Natural killer cell treated with Interleukin-12 subunit alpha and Interleukin-12 subunit beta and Interleukin-15 and Interleukin-18, amount 100 ng/mL, for 72 hours (primary cell): ENCODE measurements around the gene AK2. TPM values are rescaled to one million over a fixed set of nuclear protein-coding genes. Genes with fewer than 3 reads are reported as not detected.

ENCODE experiments used
- ATAC-seq, 2 donors: fragments of 150-1000 bp; cut with Tn5 transposase in 1 of 2; sonication (Bioruptor Pico), chemical (Tn5 transposase) in 1 of 2; 2 replicates each; pipeline ENCODE4 v1.10.0; 2021
- DNase-seq: peaks from one replicate; pipeline ENCODE4 v3.0.0; 2022; ENCODE audit warnings: low spot score
- H3K27ac Mint-ChIP-seq, 2 donors: 1 replicate in 1 of 2; 2 replicates in 1 of 2; pipeline ENCODE4 v1.8.0; 2022; ENCODE audit warnings: mixed read lengths in 2 of 2, mild to moderate bottlenecking in 1 of 2, moderate library complexity in 1 of 2
- H3K27me3 Mint-ChIP-seq, 2 donors: 1 replicate in 1 of 2; 2 replicates in 1 of 2; pipeline ENCODE4 v1.8.0; 2022; ENCODE audit warnings: mixed read lengths in 2 of 2
- H3K36me3 Mint-ChIP-seq: one replicate; pipeline ENCODE4 v1.8.0; 2022; ENCODE audit warnings: mixed read lengths
- H3K4me1 Mint-ChIP-seq, 2 donors: 1 replicate in 1 of 2; 2 replicates in 1 of 2; pipeline ENCODE4 v1.8.0; 2022; ENCODE audit warnings: low read depth in 2 of 2, mixed read lengths in 2 of 2, mild to moderate bottlenecking in 1 of 2
- H3K4me3 Mint-ChIP-seq: one replicate; pipeline ENCODE4 v1.8.0; 2022; ENCODE audit warnings: mixed read lengths
- H3K9me3 Mint-ChIP-seq: 2 replicates; pipeline ENCODE4 v1.8.0; 2022; ENCODE audit warnings: mixed read lengths
- total RNA-seq, 2 donors: library from RNA; stranded (reverse); gene quantifications; one replicate each; pipeline ENCODE4 v1.2.3, GENCODE V29; 2022

Gene AK2
- total RNA-seq, 2 donors from 2014 or later: 379 to 475 TPM

DNA sequence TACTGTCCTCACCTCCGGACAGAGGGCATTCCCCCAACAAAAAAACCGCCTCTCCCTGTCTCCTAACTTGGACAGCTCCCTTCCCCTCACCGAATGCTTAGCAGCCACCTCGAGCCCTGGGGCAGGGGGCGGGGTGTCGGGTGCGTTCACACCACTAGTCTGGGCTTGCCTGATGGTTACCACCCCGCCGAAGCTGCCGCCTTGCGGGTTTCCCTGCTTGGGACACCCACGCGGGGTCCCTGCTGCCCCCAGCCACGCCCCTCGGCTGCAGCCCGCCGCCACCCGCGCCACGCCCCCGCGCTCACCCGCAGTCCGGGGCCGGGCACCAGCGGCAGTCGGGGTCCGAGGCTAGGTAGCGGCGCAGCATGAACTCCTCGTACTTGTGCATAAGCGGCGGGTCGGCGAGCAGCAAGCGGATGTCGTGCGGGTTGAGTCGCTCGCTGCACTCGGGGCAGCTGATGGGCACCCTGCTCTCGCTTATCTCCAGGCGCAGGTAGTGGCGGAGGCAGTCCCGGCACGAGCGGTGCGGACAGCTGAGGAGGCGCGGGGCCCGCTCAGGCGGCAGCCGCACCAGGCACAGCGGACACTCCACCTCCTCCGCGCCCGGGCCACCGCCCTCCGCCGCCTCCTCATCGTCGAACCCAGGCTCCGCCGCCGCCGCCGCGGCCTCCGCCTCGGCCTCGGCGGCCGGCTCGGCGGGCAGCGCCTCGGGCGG lies 72.8 kb downstream of the AK2 start:
- DNase-seq (peak; percentile 92), ATAC-seq (peak; percentile 60 to 70)
- Mint-ChIP-seq H3K27me3 (peaks cover 0 to 4% of the 10 kb centered on the region in 2 donors), H3K27ac (peak overlapping the region; percentile 70 to 95), H3K9me3 (peaks cover 3% of the 10 kb centered on the region), H3K36me3 (peaks cover 8% of the 10 kb centered on the region), H3K4me3 (peak overlapping the region; percentile 92), H3K4me1 (peaks cover 46 to 48% of the 10 kb centered on the region in 2 donors)

DNA sequence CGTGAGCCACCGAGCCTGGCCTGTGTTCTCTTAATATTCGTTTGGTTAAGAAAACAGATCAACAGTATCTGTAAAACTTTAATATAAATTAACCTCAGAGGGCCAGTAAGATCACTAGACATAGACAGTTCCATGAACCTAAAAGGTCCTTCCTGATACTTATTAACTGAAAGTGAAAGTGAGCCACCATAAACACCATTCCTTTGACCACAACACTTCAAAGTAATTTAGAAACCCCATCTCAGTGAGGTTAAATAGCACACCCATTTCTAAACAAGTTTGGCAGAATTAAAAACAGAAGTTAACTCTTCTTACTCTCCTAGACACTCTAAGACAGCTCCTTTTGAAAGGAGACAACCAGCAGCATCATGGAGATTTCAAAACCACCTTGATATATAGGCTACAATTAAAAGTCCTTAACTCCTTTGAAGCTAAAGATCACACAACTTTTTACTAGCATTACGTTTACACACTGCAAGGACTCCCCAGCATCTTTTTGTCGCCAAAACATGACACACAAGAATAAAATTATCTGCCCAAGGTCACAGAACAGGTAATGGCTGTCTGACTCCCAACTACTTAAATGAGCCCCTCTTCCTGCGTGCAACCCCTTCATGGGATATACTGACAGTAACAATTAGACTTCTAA lies 74.3 kb downstream of the AK2 start:
- peak in 1 of 2 donors; percentile 0 for ATAC-seq
- Mint-ChIP-seq H3K36me3 (peaks cover 8% of the 10 kb centered on the region), H3K4me1 (peaks cover 50 to 54% of the 10 kb centered on the region in 2 donors), H3K27me3 (no peaks in the 10 kb centered on the region), H3K4me3 (peak overlapping the region; percentile 92), H3K27ac (peak overlapping the region; percentile 70 to 95), H3K9me3 (peaks cover 3% of the 10 kb centered on the region)
- DNase-seq: no peak

DNA sequence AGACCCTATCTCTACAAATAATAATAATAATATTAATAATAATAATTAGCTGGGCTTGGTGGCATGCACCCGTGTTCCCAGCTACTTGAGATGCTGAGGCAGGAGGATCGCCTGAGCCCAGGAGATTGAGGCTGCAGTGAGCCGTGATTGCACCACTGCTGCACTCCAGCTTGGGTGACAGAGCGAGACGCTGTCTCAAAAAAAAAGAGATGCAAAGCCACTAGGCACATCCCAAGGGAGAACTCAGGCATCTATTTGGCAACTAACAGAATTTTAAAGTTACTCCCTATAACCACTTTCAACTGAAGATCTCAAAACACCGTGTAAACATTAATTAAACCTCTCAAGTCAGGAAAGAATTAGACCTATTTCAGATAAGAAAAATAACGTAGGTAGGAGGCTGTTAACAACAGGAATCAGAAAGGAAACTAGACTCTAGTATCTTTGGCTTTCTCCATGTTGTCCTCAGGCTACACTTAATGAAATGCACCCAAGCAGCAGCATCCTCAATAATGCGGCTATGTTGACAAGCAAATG lies 75.8 kb downstream of the AK2 start:
- no peaks in the 10 kb centered on the region for H3K27me3 Mint-ChIP-seq
- H3K4me1 Mint-ChIP-seq: peaks cover 50 to 54% of the 10 kb centered on the region in 2 donors
- no peaks in the 10 kb centered on the region for H3K9me3 Mint-ChIP-seq
- peak overlapping the region; percentile 12 to 95 for H3K27ac Mint-ChIP-seq
- peak overlapping the region; percentile 92 for H3K4me3 Mint-ChIP-seq
- DNase-seq: no peak
- peaks cover 8% of the 10 kb centered on the region for H3K36me3 Mint-ChIP-seq
- ATAC-seq: no peak

DNA sequence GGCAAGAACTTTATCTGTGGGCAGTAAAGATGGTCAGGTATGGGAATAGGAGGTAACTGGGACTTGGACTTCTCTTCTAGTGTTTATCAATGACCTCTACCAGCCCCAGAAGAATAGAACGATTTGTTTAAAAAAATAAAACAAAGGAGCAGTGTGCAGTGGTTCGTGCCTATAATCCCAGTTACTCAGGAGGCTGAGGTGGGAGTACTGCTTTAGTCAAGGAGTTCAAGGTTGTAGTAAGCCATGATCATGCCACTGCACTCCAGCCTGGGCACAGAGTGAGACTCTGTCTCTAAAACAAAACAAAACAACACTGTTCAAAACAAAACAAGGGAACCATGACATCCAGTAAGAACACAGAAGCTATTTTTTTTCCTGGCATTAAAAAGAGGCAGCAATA lies 76.3 kb downstream of the AK2 start:
- peaks cover 54 to 57% of the 10 kb centered on the region in 2 donors for H3K4me1 Mint-ChIP-seq
- peak overlapping the region; percentile 12 to 95 for H3K27ac Mint-ChIP-seq
- peaks cover 8% of the 10 kb centered on the region for H3K36me3 Mint-ChIP-seq

DNA sequence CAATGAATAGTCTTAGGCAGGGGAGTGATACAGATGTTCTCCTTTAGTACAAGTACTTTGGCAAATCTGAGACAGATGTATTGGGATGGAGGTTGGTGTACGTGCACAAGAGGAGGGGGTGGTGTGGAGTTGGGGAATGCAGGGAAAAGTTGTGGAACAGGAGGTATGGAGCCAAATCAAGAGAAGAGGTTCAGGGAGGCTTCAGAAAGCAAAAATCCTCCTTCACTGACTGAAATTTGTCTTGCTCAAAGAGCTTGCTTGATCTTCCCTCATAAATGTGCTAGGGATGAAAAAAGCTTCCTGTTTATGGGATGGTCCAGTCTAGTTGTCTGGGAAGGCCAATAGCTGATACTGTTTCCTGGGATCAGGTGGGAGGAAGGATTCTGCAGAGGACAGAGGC lies 77.9 kb downstream of the AK2 start:
- Mint-ChIP-seq H3K27me3 (no peaks in the 10 kb centered on the region), H3K9me3 (no peaks in the 10 kb centered on the region), H3K4me1 (peaks cover 62 to 66% of the 10 kb centered on the region in 2 donors), H3K4me3 (peak overlapping the region; percentile 16), H3K36me3 (peaks cover 14% of the 10 kb centered on the region), H3K27ac (peak overlapping the region; percentile 10 to 34)
- ATAC-seq: no peak
- no peak for DNase-seq

More for the DNA sequence above, 76.3 kb downstream of the AK2 start:
- H3K4me3 Mint-ChIP-seq: peak overlapping the region; percentile 60
- ATAC-seq (no peak), DNase-seq (no peak)
- no peaks in the 10 kb centered on the region for H3K9me3 Mint-ChIP-seq
- no peaks in the 10 kb centered on the region for H3K27me3 Mint-ChIP-seq

Other genes with a start within 250 kb of the AK2 start
- 100 to 1,000 TPM; 228 to 274 TPM for gene YARS1, start 219.5 kb downstream of the AK2 start, total RNA-seq
- gene S100PBP, start 219.2 kb downstream of the AK2 start, total RNA-seq: 10 to 100 TPM; 31.0 to 54.9 TPM
- gene FNDC5, start 166.0 kb downstream of the AK2 start, total RNA-seq: not detected
- under 1 TPM in 1 of 2 donors, not detected in 1; 0.38 TPM for gene HPCA, start 150.4 kb downstream of the AK2 start, total RNA-seq
- gene TMEM54, start 135.5 kb downstream of the AK2 start, total RNA-seq: 1 to 10 TPM; 2.5 to 5.9 TPM
- gene RNF19B, start 72.1 kb downstream of the AK2 start, total RNA-seq: 100 to 1,000 TPM in 1 of 2 donors, 10 to 100 TPM in 1; 92.0 to 246 TPM
- 1 to 10 TPM; 2.4 to 4.4 TPM for gene AZIN2, start 44.3 kb upstream of the AK2 start, total RNA-seq
- 10 to 100 TPM in 1 of 2 donors, 1 to 10 TPM in 1; 8.7 to 15.0 TPM for gene TRIM62, start 145.2 kb upstream of the AK2 start, total RNA-seq
- gene ZNF362, start 219.6 kb upstream of the AK2 start, total RNA-seq: 1 to 10 TPM; 6.7 to 7.5 TPM